Measurements from ENCODE around the gene BIRC2.

BIRC2 gene

GRCh38 chr11:102307727-102308038 is 39.3 kb upstream of the BIRC2 start:
- Histone ChIP-seq H3K9me2 (replicated peaks; ENCODE audit: insufficient read depth, low read length) (no peaks in the 10 kb centered on the region), H3K9ac (ENCODE audit: low read length) (no peak overlapping the region), H2AFZ (ENCODE audit: low read length) (no peak overlapping the region), H3K4me3 (ENCODE audit: low read length) (no peak overlapping the region), H3K79me2 (ENCODE audit: low read length) (no peaks in the 10 kb centered on the region), H3K4me2 (ENCODE audit: low read depth, low read length) (no peak overlapping the region), H4K20me1 (ENCODE audit: insufficient read depth, low read length) (no peaks in the 10 kb centered on the region), H3F3A (ENCODE audit: insufficient read depth, low read length) (0 out of 2 replicates have a peak, but pooled peaks cover 1% of the 10 kb centered on the region), H3K27ac (ENCODE audit: low read length) (no peak overlapping the region), H3K4me1 (ENCODE audit: low read length) (peaks cover 16% of the 10 kb centered on the region), H3K9me3 (replicated peaks; ENCODE audit: insufficient read depth, low read length) (no peaks in the 10 kb centered on the region), H3K36me3 (replicated peaks; ENCODE audit: insufficient read depth, low read length) (no peaks in the 10 kb centered on the region), H3K27me3 (replicated peaks; ENCODE audit: insufficient read depth, low read length) (no peaks in the 10 kb centered on the region)
- TF ChIP-seq CTCF (IDR thresholded peaks at IDR 0.05; ENCODE audit: low read length) (no peak), EZH2 (optimal IDR thresholded peaks at IDR 0.05; ENCODE audit: low read depth, low read length) (no peak), EZH2phosphoT487 (IDR thresholded peaks at IDR 0.05; ENCODE audit: low read length) (no peak)
- DNase-seq: no peak

GRCh38 chr11:102309621-102310541 is 37.1 kb upstream of the BIRC2 start:
- Histone ChIP-seq H3K4me3 (ENCODE audit: low read length) (no peak overlapping the region), H3K36me3 (replicated peaks; ENCODE audit: insufficient read depth, low read length) (no peaks in the 10 kb centered on the region), H3K9me2 (replicated peaks; ENCODE audit: insufficient read depth, low read length) (no peaks in the 10 kb centered on the region), H3K4me1 (ENCODE audit: low read length) (peaks cover 27% of the 10 kb centered on the region), H3K9me3 (replicated peaks; ENCODE audit: insufficient read depth, low read length) (no peaks in the 10 kb centered on the region), H3K27ac (ENCODE audit: low read length) (no peak overlapping the region), H3F3A (ENCODE audit: insufficient read depth, low read length) (no peaks in the 10 kb centered on the region), H3K4me2 (ENCODE audit: low read depth, low read length) (no peak overlapping the region), H3K9ac (ENCODE audit: low read length) (no peak overlapping the region), H4K20me1 (ENCODE audit: insufficient read depth, low read length) (no peaks in the 10 kb centered on the region), H3K27me3 (replicated peaks; ENCODE audit: insufficient read depth, low read length) (no peaks in the 10 kb centered on the region), H3K79me2 (ENCODE audit: low read length) (no peaks in the 10 kb centered on the region), H2AFZ (ENCODE audit: low read length) (no peak overlapping the region)
- TF ChIP-seq EZH2phosphoT487 (IDR thresholded peaks at IDR 0.05; ENCODE audit: low read length) (no peak), CTCF (IDR thresholded peaks at IDR 0.05; ENCODE audit: low read length) (no peak), EZH2 (optimal IDR thresholded peaks at IDR 0.05; ENCODE audit: low read depth, low read length) (no peak)
- DNase-seq: no peak

GRCh38 chr11:102312667-102313066 is 34.3 kb upstream of the BIRC2 start:
- TF ChIP-seq CTCF (IDR thresholded peaks at IDR 0.05; ENCODE audit: low read length) (no peak), EZH2 (optimal IDR thresholded peaks at IDR 0.05; ENCODE audit: low read depth, low read length) (no peak), EZH2phosphoT487 (IDR thresholded peaks at IDR 0.05; ENCODE audit: low read length) (no peak)

More at GRCh38 chr11:102312667-102313066, 34.3 kb upstream of the BIRC2 start:
- H2AFZ ChIP-seq (ENCODE audit: low read length): no peak overlapping the region
- H3K36me3 ChIP-seq (replicated peaks; ENCODE audit: insufficient read depth, low read length): no peaks in the 10 kb centered on the region
- no peaks in the 10 kb centered on the region for H3K9me3 ChIP-seq (replicated peaks; ENCODE audit: insufficient read depth, low read length)
- no peak overlapping the region for H3K4me3 ChIP-seq (ENCODE audit: low read length)
- H3K27ac ChIP-seq (ENCODE audit: low read length): no peak overlapping the region
- H3K27me3 ChIP-seq (replicated peaks; ENCODE audit: insufficient read depth, low read length): no peaks in the 10 kb centered on the region
- peaks cover 31% of the 10 kb centered on the region for H3K4me1 ChIP-seq (ENCODE audit: low read length)
- DNase-seq: no peak
- H3K9me2 ChIP-seq (replicated peaks; ENCODE audit: insufficient read depth, low read length): no peaks in the 10 kb centered on the region
- H3F3A ChIP-seq (ENCODE audit: insufficient read depth, low read length): peaks cover 18% of the 10 kb centered on the region
- no peak overlapping the region for H3K9ac ChIP-seq (ENCODE audit: low read length)
- H3K79me2 ChIP-seq (ENCODE audit: low read length): peaks cover 2% of the 10 kb centered on the region
- no peaks in the 10 kb centered on the region for H4K20me1 ChIP-seq (ENCODE audit: insufficient read depth, low read length)
- H3K4me2 ChIP-seq (ENCODE audit: low read depth, low read length): no peak overlapping the region
